ENCODE data around the gene EFNA5. TPM values are rescaled to one million over a fixed set of nuclear protein-coding genes. Genes with fewer than 3 reads are reported as not detected.

Gene EFNA5
- total RNA-seq (1 to 10 TPM in 1 of 5 donors, under 1 TPM in 3, not detected in 1; 0.06 to 2.6 (median 0.21) TPM), total RNA-seq (0 to 2.3 (median 0.14) reads per million in 29 experiments)
- 1.0 TPM for total RNA-seq (2013)

GRCh38 chr5:107670932-107671741 lies at the start of gene EFNA5:
TSS of gene EFNA5 (minus strand) at chr5:107670937.
- peaks cover 8 to 44% of the 10 kb centered on the region in 2 experiments for H3K4me1 ChIP-seq (ENCODE audit: control insufficient read depth in 1 of 2, extremely low read depth in 1 of 2, insufficient read depth in 2 of 2, low read length in 2 of 2)
- DNase-seq: peak in 6 of 35 experiments; percentile 6 to 45 (median 18)
- Mint-ChIP-seq H3K36me3 (no peaks in the 10 kb centered on the region), H3K27me3 (peaks cover 50 to 62% of the 10 kb centered on the region in 2 donors), H3K4me1 (peaks cover 27 to 32% (median 31%) of the 10 kb centered on the region in 3 donors), H3K27ac (no peak within 1 kb of the TSS), H3K4me3 (peak within 1 kb of the TSS; percentile 73 to 88 (median 75)), H3K9me3 (no peaks in the 10 kb centered on the region)
- peak in 3 of 4 experiments; percentile 42 to 61 (median 56) for ATAC-seq (replicated peaks in 1 of 4)
- H3K27ac ChIP-seq (ENCODE audit: low read length): no peak within 1 kb of the TSS
- H3K4me3 ChIP-seq (ENCODE audit: control insufficient read depth in 1 of 2, extremely low read depth in 1 of 2, low read length in 1 of 2): peak within 1 kb of the TSS; percentile 36 to 94
- no peaks in the 10 kb centered on the region for H3K9me3 ChIP-seq
- WGBS (ENCODE audit: insufficient coverage): under 1% methylated on average over 81 of the region's 84 CpGs
- ChIA-PET POLR2A (no interaction called here), CTCF (no interaction called here)
- H3K36me3 ChIP-seq (ENCODE audit: control insufficient read depth in 2 of 2, extremely low read depth in 1 of 2, insufficient read depth in 1 of 2, low read length in 1 of 2): no peaks in the 10 kb centered on the region
- peaks cover 6 to 51% of the 10 kb centered on the region in 2 experiments for H3K27me3 ChIP-seq (replicated peaks in 1 of 2; ENCODE audit: control insufficient read depth in 2 of 2, extremely low read depth in 1 of 2, insufficient read depth in 2 of 2, low read length in 1 of 2)

GRCh38 chr5:107719034-107719606 lies 48.4 kb upstream of the EFNA5 start:
- POLR2A ChIA-PET: no interaction called here
- no peak overlapping the region for H3K4me3 Mint-ChIP-seq
- WGBS (ENCODE audit: insufficient coverage): 87% methylated on average over 4 of the region's 6 CpGs
- ATAC-seq (replicated peaks in 1 of 4): no peak
- no peak for DNase-seq
- no peaks in the 10 kb centered on the region for H3K36me3 ChIP-seq (ENCODE audit: control insufficient read depth in 2 of 2, extremely low read depth in 1 of 2, insufficient read depth in 1 of 2, low read length in 1 of 2)
- H3K9me3 ChIP-seq: no peaks in the 10 kb centered on the region
- no peaks in the 10 kb centered on the region for H3K27me3 ChIP-seq (replicated peaks in 1 of 2; ENCODE audit: control insufficient read depth in 2 of 2, extremely low read depth in 1 of 2, insufficient read depth in 2 of 2, low read length in 1 of 2)
- peaks cover 21 to 34% (median 31%) of the 10 kb centered on the region in 3 donors for H3K9me3 Mint-ChIP-seq
- no peaks in the 10 kb centered on the region for H3K36me3 Mint-ChIP-seq
- peaks cover 0 to 4% of the 10 kb centered on the region in 2 donors for H3K27me3 Mint-ChIP-seq
- CTCF ChIA-PET: no interaction called here
- no peak overlapping the region for H3K27ac Mint-ChIP-seq
- no peak overlapping the region for H3K4me3 ChIP-seq (ENCODE audit: control insufficient read depth in 1 of 2, extremely low read depth in 1 of 2, low read length in 1 of 2)
- no peaks in the 10 kb centered on the region for H3K4me1 Mint-ChIP-seq
- H3K27ac ChIP-seq (ENCODE audit: low read length): no peak overlapping the region
- no peaks in the 10 kb centered on the region for H3K4me1 ChIP-seq (ENCODE audit: control insufficient read depth in 1 of 2, extremely low read depth in 1 of 2, insufficient read depth in 2 of 2, low read length in 2 of 2)

GRCh38 chr5:107717816-107718215 lies 47.1 kb upstream of the EFNA5 start:
- Histone ChIP-seq H3K4me1 (ENCODE audit: control insufficient read depth in 1 of 2, extremely low read depth in 1 of 2, insufficient read depth in 2 of 2, low read length in 2 of 2) (no peaks in the 10 kb centered on the region), H3K36me3 (ENCODE audit: control insufficient read depth in 2 of 2, extremely low read depth in 1 of 2, insufficient read depth in 1 of 2, low read length in 1 of 2) (no peaks in the 10 kb centered on the region), H3K27me3 (replicated peaks in 1 of 2; ENCODE audit: control insufficient read depth in 2 of 2, extremely low read depth in 1 of 2, insufficient read depth in 2 of 2, low read length in 1 of 2) (no peaks in the 10 kb centered on the region), H3K4me3 (ENCODE audit: control insufficient read depth in 1 of 2, extremely low read depth in 1 of 2, low read length in 1 of 2) (no peak overlapping the region), H3K9me3 (no peaks in the 10 kb centered on the region), H3K27ac (ENCODE audit: low read length) (no peak overlapping the region)
- peaks cover 0 to 4% of the 10 kb centered on the region in 2 donors for H3K27me3 Mint-ChIP-seq
- no peaks in the 10 kb centered on the region for H3K4me1 Mint-ChIP-seq
- CTCF ChIA-PET: no interaction called here
- H3K36me3 Mint-ChIP-seq: no peaks in the 10 kb centered on the region
- peaks cover 21 to 34% (median 31%) of the 10 kb centered on the region in 3 donors for H3K9me3 Mint-ChIP-seq
- no CpG with 5 or more reads among the region's 1 CpG for WGBS (ENCODE audit: insufficient coverage)
- POLR2A ChIA-PET: no interaction called here
- H3K27ac Mint-ChIP-seq: no peak overlapping the region
- no peak overlapping the region for H3K4me3 Mint-ChIP-seq
- DNase-seq: no peak
- ATAC-seq (replicated peaks in 1 of 4): no peak

GRCh38 chr5:107713228-107713627 lies 42.5 kb upstream of the EFNA5 start:
- Histone ChIP-seq H3K36me3 (ENCODE audit: control insufficient read depth in 2 of 2, extremely low read depth in 1 of 2, insufficient read depth in 1 of 2, low read length in 1 of 2) (no peaks in the 10 kb centered on the region), H3K4me1 (ENCODE audit: control insufficient read depth in 1 of 2, extremely low read depth in 1 of 2, insufficient read depth in 2 of 2, low read length in 2 of 2) (no peaks in the 10 kb centered on the region), H3K9me3 (no peaks in the 10 kb centered on the region), H3K27me3 (replicated peaks in 1 of 2; ENCODE audit: control insufficient read depth in 2 of 2, extremely low read depth in 1 of 2, insufficient read depth in 2 of 2, low read length in 1 of 2) (no peaks in the 10 kb centered on the region), H3K27ac (ENCODE audit: low read length) (no peak overlapping the region), H3K4me3 (ENCODE audit: control insufficient read depth in 1 of 2, extremely low read depth in 1 of 2, low read length in 1 of 2) (no peak overlapping the region)
- Mint-ChIP-seq H3K36me3 (no peaks in the 10 kb centered on the region), H3K4me3 (no peak overlapping the region), H3K4me1 (no peaks in the 10 kb centered on the region), H3K27me3 (peaks cover 0 to 4% of the 10 kb centered on the region in 2 donors), H3K9me3 (peaks cover 4 to 10% (median 6%) of the 10 kb centered on the region in 3 donors), H3K27ac (no peak overlapping the region)
- ATAC-seq (replicated peaks in 1 of 4): no peak
- WGBS (ENCODE audit: insufficient coverage): no CpG with 5 or more reads among the region's 5 CpGs
- POLR2A ChIA-PET: no interaction called here
- no peak for DNase-seq
- CTCF ChIA-PET: no interaction called here

GRCh38 chr5:107712359-107712870 lies 41.7 kb upstream of the EFNA5 start:
- WGBS (ENCODE audit: insufficient coverage): no CpG with 5 or more reads among the region's 2 CpGs
- H3K36me3 Mint-ChIP-seq: no peaks in the 10 kb centered on the region
- no peaks in the 10 kb centered on the region for H3K4me1 ChIP-seq (ENCODE audit: control insufficient read depth in 1 of 2, extremely low read depth in 1 of 2, insufficient read depth in 2 of 2, low read length in 2 of 2)
- H3K4me3 ChIP-seq (ENCODE audit: control insufficient read depth in 1 of 2, extremely low read depth in 1 of 2, low read length in 1 of 2): no peak overlapping the region
- no peak overlapping the region for H3K27ac ChIP-seq (ENCODE audit: low read length)
- no peaks in the 10 kb centered on the region for H3K27me3 ChIP-seq (replicated peaks in 1 of 2; ENCODE audit: control insufficient read depth in 2 of 2, extremely low read depth in 1 of 2, insufficient read depth in 2 of 2, low read length in 1 of 2)
- ChIA-PET CTCF (interaction anchor here in 1 of 2 donors (0.7 kb wide), 1 partner anchor 15 kb away, joined by 3 read pairs; no protein-coding TSS in a partner anchor), POLR2A (no interaction called here)
- DNase-seq: no peak
- H3K4me1 Mint-ChIP-seq: no peaks in the 10 kb centered on the region
- no peaks in the 10 kb centered on the region for H3K9me3 ChIP-seq
- peaks cover 6 to 14% (median 11%) of the 10 kb centered on the region in 3 donors for H3K9me3 Mint-ChIP-seq
- ATAC-seq (replicated peaks in 1 of 4): no peak
- H3K36me3 ChIP-seq (ENCODE audit: control insufficient read depth in 2 of 2, extremely low read depth in 1 of 2, insufficient read depth in 1 of 2, low read length in 1 of 2): no peaks in the 10 kb centered on the region
- no peak overlapping the region for H3K27ac Mint-ChIP-seq
- no peak overlapping the region for H3K4me3 Mint-ChIP-seq
- H3K27me3 Mint-ChIP-seq: peaks cover 0 to 4% of the 10 kb centered on the region in 2 donors

GRCh38 chr5:107705402-107706014 lies 34.8 kb upstream of the EFNA5 start:
- ChIA-PET CTCF (no interaction called here), POLR2A (interaction anchor here in 1 of 2 donors (0.6 kb wide), 1 partner anchor 144 kb away, joined by 4 read pairs; no protein-coding TSS in a partner anchor)
- Mint-ChIP-seq H3K4me1 (no peaks in the 10 kb centered on the region), H3K36me3 (no peaks in the 10 kb centered on the region), H3K27ac (no peak overlapping the region), H3K27me3 (peaks cover 11 to 16% of the 10 kb centered on the region in 2 donors), H3K9me3 (peaks cover 11% of the 10 kb centered on the region in 3 donors), H3K4me3 (no peak overlapping the region)
- Histone ChIP-seq H3K9me3 (no peaks in the 10 kb centered on the region), H3K4me3 (ENCODE audit: control insufficient read depth in 1 of 2, extremely low read depth in 1 of 2, low read length in 1 of 2) (no peak overlapping the region), H3K27me3 (replicated peaks in 1 of 2; ENCODE audit: control insufficient read depth in 2 of 2, extremely low read depth in 1 of 2, insufficient read depth in 2 of 2, low read length in 1 of 2) (peaks cover 0 to 2% of the 10 kb centered on the region in 2 experiments), H3K27ac (ENCODE audit: low read length) (no peak overlapping the region), H3K36me3 (ENCODE audit: control insufficient read depth in 2 of 2, extremely low read depth in 1 of 2, insufficient read depth in 1 of 2, low read length in 1 of 2) (no peaks in the 10 kb centered on the region), H3K4me1 (ENCODE audit: control insufficient read depth in 1 of 2, extremely low read depth in 1 of 2, insufficient read depth in 2 of 2, low read length in 2 of 2) (no peaks in the 10 kb centered on the region)
- 50% methylated on average over 1 of the region's 5 CpGs for WGBS (ENCODE audit: insufficient coverage)
- DNase-seq: no peak
- no peak for ATAC-seq (replicated peaks in 1 of 4)
